HG02840 (cell line): ENCODE results near the gene FAN1.
A peak's percentile ranks its signal among the peaks of the same experiment; 100 is the strongest.

ENCODE experiments used
- ATAC-seq: cut with Tn5 transposase; IDR thresholded peaks from one replicate; pipeline ENCODE4 v1.9.1; 2021; ENCODE audit warnings: mild to moderate bottlenecking, moderate library complexity, moderate number of reproducible peaks; ENCODE audit not compliant: unreplicated experiment, low FRiP score

The FAN1 gene

DNA sequence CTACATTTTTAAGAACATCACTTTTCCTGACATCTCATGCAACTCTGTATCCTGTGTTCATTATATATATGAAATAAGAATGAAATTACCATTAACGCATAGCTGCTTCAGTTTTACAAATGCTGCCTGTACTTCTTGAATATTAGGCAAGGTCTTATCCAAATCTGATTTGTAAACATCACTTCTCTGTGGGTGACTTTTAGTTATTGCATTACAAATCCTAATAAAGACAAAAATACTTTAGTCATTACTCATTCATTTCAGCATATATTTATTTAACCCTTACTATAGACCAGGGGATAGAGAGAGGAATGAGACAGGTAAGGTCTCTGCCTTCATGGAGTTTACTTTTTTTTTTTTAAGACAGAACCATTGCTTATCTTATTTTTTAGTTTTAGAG is 51.0 kb downstream of the FAN1 start:
- no peak for ATAC-seq

DNA sequence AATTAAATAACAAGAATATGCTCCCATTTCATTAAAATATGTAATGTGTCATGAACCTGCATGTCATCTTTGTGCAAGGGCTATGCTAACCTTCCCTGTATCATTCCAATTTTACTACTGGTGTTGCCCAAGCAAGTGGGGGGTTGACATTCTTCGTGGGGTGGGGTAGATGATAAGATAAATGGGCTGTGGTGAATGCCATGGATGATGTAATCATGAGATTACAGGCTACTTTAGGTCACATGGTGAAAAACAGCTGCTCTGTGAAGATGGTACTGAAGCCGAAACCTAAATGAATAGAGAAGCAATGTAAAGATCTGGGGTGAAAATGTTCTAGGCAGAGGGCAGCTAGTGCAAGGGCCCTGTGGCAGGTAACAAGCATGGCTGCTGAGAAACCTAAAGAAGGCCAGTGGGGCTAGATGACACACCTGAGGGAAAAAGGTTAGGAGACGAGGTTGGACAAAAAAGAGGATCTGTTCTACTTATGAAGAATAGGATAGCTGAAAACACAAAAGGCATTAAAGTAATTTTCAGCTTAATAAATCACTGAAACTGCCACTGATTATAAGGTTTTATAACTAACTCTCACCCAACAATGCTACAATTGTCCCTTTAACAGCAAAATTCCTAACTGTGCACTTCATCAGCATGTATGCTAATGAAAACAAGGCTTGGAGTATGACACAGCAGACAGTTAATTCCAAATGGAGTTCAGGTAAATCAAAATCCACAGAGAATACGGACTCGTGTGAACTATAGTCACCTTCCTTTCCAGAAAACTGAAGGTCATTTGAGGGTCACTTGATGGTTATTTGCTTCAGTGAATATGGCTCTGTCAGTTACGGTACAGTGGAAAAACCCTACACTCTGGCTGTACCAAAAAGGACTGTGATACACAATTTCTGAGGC is 52.8 kb downstream of the FAN1 start:
- no peak for ATAC-seq

GRCh38 chr15:30958219-30958618 is 54.5 kb downstream of the FAN1 start:
- no peak for ATAC-seq

DNA sequence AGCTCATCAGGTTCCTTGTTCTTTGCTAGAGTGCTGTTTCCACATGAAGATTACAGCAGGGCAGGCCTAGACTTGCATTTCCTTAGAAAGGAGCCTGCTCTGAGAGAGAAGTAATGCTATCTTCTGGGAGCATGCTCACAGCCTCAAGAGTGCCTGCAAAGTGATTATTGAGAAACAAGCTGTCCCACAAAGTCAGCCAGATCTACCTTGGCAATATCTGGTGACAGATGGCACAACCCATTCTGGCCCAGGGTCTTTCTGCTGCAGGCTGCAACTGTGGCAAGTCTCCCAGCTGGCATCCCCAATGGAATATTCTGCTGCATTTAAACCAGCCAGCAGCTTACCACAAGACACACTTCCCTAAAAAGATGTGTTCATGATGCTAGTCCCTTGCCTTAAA is 58.4 kb downstream of the FAN1 start:
- no peak for ATAC-seq

- ATAC-seq = no peak
These were observed 58.9 kb downstream of the FAN1 start for GRCh38 chr15:30962659-30963058.

DNA sequence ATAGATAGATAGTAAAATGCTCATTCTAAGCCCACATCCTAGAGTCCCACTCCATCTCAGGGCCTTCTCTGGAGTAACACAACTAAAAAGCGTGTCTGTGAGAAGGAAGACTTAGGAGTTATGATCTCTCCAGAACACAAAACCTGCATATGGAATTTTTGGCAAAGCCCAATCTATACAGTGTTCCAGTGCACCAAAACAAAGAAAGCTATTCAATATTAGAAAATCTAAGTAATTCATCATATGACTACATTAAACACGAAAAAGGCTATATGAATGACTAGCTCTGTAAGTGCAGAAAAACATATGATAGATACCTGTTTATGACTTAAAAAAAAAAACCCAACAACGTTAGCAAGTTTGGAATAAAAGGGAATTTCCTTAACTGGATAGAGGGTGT is 60.0 kb downstream of the FAN1 start:
- ATAC-seq = no peak

- ATAC-seq = no peak
These were observed 66.0 kb downstream of the FAN1 start for GRCh38 chr15:30969724-30970123.

- no peak for ATAC-seq
These were observed 69.7 kb downstream of the FAN1 start for GRCh38 chr15:30973379-30973778.

DNA sequence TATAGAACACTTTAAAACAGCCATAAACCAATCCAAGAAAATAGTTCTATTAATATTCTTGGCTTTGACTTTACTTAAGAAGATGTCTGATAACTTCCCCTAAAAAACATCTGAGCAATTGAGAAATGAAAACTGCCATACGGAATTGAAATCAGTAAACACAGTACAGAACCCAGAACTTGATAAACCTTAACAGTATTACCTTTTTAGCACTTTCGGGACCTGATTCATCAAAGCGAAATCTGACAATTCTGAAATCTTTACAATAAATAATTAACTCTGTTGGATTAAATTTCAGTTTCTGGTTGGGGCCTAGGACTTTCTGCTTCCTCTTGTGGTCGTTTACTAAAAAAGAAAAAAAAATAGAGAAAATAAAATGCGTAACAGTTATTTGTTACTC is 70.4 kb downstream of the FAN1 start:
- ATAC-seq = no peak

DNA sequence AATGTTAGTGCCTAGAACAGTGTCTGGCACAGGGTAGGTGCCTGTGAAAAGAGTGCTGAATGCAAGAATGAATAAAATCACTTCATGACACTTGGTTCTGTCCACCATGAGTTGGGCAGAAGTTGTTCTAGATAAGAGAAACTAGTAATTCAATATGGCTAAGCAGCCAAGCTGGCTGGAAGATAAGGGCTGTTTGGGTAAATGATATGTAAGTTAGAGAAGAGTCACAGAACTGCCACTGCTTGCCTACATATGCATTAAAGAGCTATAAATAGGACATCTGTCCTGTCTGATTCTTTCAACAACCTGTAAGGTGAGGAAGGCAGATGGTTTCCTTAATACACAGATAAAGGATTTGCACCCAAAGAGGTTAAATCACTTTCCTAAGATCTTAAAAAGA is 74.6 kb downstream of the FAN1 start:
- no peak for ATAC-seq

GRCh38 chr15:30979457-30979856 is 75.7 kb downstream of the FAN1 start:
- no peak for ATAC-seq

- ATAC-seq = no peak
These were observed 80.4 kb downstream of the FAN1 start for GRCh38 chr15:30984118-30984517.

DNA sequence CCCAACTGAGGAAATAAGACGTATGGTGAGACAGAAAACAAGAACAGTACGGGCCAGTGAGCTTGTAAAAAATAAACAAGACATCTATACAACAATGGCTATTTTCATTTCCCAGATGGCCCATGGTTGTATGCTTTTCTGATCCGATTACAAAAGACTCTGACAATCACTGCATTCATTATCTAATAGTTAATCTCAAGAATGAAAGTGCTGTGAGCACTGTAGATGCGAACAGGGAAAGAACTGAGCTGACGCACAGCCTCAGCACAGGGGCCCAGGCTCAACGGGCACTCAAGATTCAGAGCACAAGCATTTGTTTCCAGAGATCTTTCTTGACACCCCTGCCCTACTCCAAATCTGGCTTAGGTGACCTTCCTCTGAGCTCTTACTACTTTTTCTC is 80.8 kb downstream of the FAN1 start:
- ATAC-seq = no peak

DNA sequence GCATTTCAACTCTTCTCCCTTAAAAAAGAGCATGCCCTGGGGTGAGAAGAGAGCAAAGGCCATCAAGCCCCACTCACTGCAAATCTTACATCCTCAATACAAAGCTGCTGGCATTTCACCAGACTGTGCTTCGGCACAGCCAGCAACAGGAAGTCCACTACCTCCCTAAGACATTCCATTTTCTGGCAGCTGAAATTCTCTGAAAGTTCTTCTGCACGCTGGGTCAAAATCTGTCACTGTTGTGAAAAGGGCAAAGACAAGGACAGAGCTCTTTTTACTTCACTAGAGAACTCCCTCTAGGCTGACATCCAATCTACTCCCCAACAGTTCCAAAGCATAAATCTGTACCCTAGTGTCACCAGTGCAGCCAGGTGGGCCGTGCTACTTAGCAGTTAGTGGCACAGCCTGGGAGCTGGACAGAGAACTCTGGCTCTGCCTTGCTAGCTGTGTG is 81.4 kb downstream of the FAN1 start:
- ATAC-seq = no peak

DNA sequence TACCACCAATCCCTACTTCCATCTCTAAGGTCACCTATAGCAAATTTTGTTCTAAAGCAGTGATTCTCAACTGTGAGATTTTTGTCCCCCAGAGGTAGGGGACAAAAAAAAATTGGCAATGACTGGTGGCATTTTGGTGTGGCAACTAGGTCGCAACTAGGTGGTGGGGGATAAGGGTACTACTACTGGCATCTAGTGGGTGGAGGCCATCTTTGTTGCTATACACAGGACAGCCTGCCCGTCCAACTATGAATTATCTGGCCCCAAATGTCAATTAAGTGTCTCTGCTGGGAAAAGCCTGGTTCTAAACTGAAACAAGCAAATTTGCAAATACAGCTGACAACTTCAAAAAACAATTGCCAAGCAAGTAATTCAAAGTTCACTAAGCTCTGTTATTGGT is 86.3 kb downstream of the FAN1 start:
- no peak for ATAC-seq

GRCh38 chr15:30990446-30991254 is 86.9 kb downstream of the FAN1 start:
- ATAC-seq = peak; percentile 6

GRCh38 chr15:30991255-30992235 is 87.8 kb downstream of the FAN1 start, which contains the start of gene MTMR10:
TSS of gene MTMR10 (minus strand) at chr15:30991628. CDS start at chr15:30991506, 122 bp downstream.
- ATAC-seq = peak; percentile 73

DNA sequence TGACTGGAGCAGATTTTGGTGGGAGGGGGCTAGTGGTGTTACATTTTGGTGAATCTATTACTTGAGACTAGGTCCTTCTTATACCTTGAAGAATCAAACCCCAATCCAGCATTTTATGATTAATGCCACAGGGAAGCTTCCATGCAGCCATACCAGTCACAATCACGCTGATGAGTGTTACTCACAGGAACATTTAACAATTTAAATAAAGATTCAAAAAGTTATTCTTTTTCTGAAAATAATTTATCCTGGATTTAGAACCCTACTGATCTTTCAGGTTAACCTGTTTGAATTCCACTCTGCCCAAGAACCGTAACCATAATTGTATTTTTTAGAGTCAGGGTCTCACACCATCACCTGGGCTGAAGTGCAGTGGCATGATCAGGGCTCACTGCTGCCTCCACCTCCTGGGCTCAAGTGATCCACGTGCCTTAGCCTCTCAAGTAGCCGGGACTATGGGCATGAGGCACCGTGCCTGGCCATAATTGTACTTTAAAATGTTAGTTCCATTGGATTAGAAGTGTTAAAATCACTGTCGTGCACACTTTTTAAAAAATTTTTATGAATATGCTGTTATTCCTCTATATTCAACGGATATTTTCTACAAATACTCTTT is 88.6 kb downstream of the FAN1 start:
- ATAC-seq = no peak
